ENCODE measurements around the gene PATJ. TPM values are rescaled to one million over a fixed set of nuclear protein-coding genes. Genes with fewer than 3 reads are reported as not detected.
A peak's percentile ranks its signal among the peaks of the same experiment; 100 is the strongest.

PATJ gene
- total RNA-seq, 1 donor from 2014 or later: 126 TPM

GRCh38 chr1:61743431-61743705, 1.1 kb downstream of the PATJ start:
- Mint-ChIP-seq H3K4me1 (ENCODE audit: low read depth) (peaks cover 32% of the 10 kb centered on the region), H3K36me3 (ENCODE audit: insufficient read depth) (peaks cover 9% of the 10 kb centered on the region), H3K27me3 (no peaks in the 10 kb centered on the region), H3K27ac (peak overlapping the region; percentile 96), H3K4me3 (ENCODE audit: low read depth) (peak overlapping the region; percentile 79), H3K9me3 (ENCODE audit: low read depth) (no peaks in the 10 kb centered on the region)
- TF ChIP-seq CTCF (IDR thresholded peaks at IDR 0.05; ENCODE audit: unreplicated experiment): no peak
- no peak for DNase-seq (ENCODE audit: low spot score, unreplicated experiment)

- Mint-ChIP-seq H3K9me3 (ENCODE audit: low read depth) (no peaks in the 10 kb centered on the region), H3K4me3 (ENCODE audit: low read depth) (peak overlapping the region; percentile 79), H3K27ac (peak overlapping the region; percentile 96), H3K36me3 (ENCODE audit: insufficient read depth) (peaks cover 12% of the 10 kb centered on the region), H3K27me3 (no peaks in the 10 kb centered on the region), H3K4me1 (ENCODE audit: low read depth) (peaks cover 32% of the 10 kb centered on the region)
- no peak for DNase-seq (ENCODE audit: low spot score, unreplicated experiment)
- no peak for TF ChIP-seq CTCF (IDR thresholded peaks at IDR 0.05; ENCODE audit: unreplicated experiment)
Observed at GRCh38 chr1:61743716-61744580, 1.7 kb downstream of the PATJ start.

GRCh38 chr1:61746813-61747212, 4.5 kb downstream of the PATJ start:
- TF ChIP-seq CTCF (IDR thresholded peaks at IDR 0.05; ENCODE audit: unreplicated experiment): no peak
- Mint-ChIP-seq H3K36me3 (ENCODE audit: insufficient read depth) (peaks cover 14% of the 10 kb centered on the region), H3K4me3 (ENCODE audit: low read depth) (peak overlapping the region; percentile 2), H3K4me1 (ENCODE audit: low read depth) (peaks cover 32% of the 10 kb centered on the region), H3K27ac (peak overlapping the region; percentile 67), H3K9me3 (ENCODE audit: low read depth) (no peaks in the 10 kb centered on the region), H3K27me3 (no peaks in the 10 kb centered on the region)
- no peak for DNase-seq (ENCODE audit: low spot score, unreplicated experiment)

- H3K36me3 Mint-ChIP-seq (ENCODE audit: insufficient read depth): peaks cover 14% of the 10 kb centered on the region
- peak overlapping the region; percentile 69 for H3K27ac Mint-ChIP-seq
- no peak for TF ChIP-seq CTCF (IDR thresholded peaks at IDR 0.05; ENCODE audit: unreplicated experiment)
- peaks cover 32% of the 10 kb centered on the region for H3K4me1 Mint-ChIP-seq (ENCODE audit: low read depth)
- H3K4me3 Mint-ChIP-seq (ENCODE audit: low read depth): no peak overlapping the region
- DNase-seq (ENCODE audit: low spot score, unreplicated experiment): no peak
- H3K27me3 Mint-ChIP-seq: no peaks in the 10 kb centered on the region
- no peaks in the 10 kb centered on the region for H3K9me3 Mint-ChIP-seq (ENCODE audit: low read depth)
Observed at GRCh38 chr1:61748566-61748965, 6.3 kb downstream of the PATJ start.

- peaks cover 15% of the 10 kb centered on the region for H3K36me3 Mint-ChIP-seq (ENCODE audit: insufficient read depth)
- H3K4me1 Mint-ChIP-seq (ENCODE audit: low read depth): peaks cover 28% of the 10 kb centered on the region
- TF ChIP-seq CTCF (IDR thresholded peaks at IDR 0.05; ENCODE audit: unreplicated experiment): no peak
- H3K27me3 Mint-ChIP-seq: no peaks in the 10 kb centered on the region
- no peak overlapping the region for H3K27ac Mint-ChIP-seq
- peaks cover 5% of the 10 kb centered on the region for H3K9me3 Mint-ChIP-seq (ENCODE audit: low read depth)
- H3K4me3 Mint-ChIP-seq (ENCODE audit: low read depth): no peak overlapping the region
- no peak for DNase-seq (ENCODE audit: low spot score, unreplicated experiment)
Observed at GRCh38 chr1:61749574-61749973, 7.3 kb downstream of the PATJ start.
